Upper lobe of right lung (tissue), 1 donor: ENCODE data around the gene MAP2K5. TPM values are rescaled to one million over a fixed set of nuclear protein-coding genes. Genes with fewer than 3 reads are reported as not detected.

Source experiments
- ATAC-seq: fragments of 200-7000 bp; cut with Tn5 transposase; one replicate; pipeline ENCODE4 v1.9.1; 2020; ENCODE audit warnings: mild to moderate bottlenecking, moderate library complexity
- DNase-seq: peaks from one replicate; pipeline ENCODE4 v3.0.0-alpha.2; 2020
- H3K27ac ChIP-seq: fragments of 200-600 bp; one replicate; pipeline ENCODE4 v1.8.0; 2022
- H3K27me3 ChIP-seq: fragments of 200-600 bp; one replicate; pipeline ENCODE4 v1.8.0; 2022; ENCODE audit warnings: mild to moderate bottlenecking
- H3K36me3 ChIP-seq: fragments of 200-600 bp; one replicate; pipeline ENCODE4 v1.8.0; 2022
- H3K4me1 ChIP-seq: fragments of 200-600 bp; one replicate; pipeline ENCODE4 v1.8.0; 2022
- H3K4me3 ChIP-seq: fragments of 200-600 bp; one replicate; pipeline ENCODE4 v1.8.0; 2022; ENCODE audit warnings: mild to moderate bottlenecking
- H3K9me3 ChIP-seq: fragments of 200-600 bp; one replicate; pipeline ENCODE4 v1.8.0; 2022
- CTCF ChIP-seq: fragments of 200-600 bp; IDR thresholded peaks from one replicate; pipeline ENCODE4 v1.8.0; 2022; ENCODE audit warnings: antibody characterized with exemption
- intact Hi-C: fragments of 100-400 bp; cut with DNase I; formaldehyde crosslinking; loops from one replicate; pipeline ENCODE4 v1.11.0; 2022
- total RNA-seq: library from RNA; stranded (reverse); fragmentation: NEBNext Ultra II Directional; extraction: Animal tissue kit (Norgen Biotek cat#: 25700); gene quantifications from one replicate; pipeline ENCODE4 v1.2.1, GENCODE V29; 2021
- donor health status: DM: no; HTN: yes; CAD: no; lungs with severe emphysema.

Gene MAP2K5
- total RNA-seq, 1 donor from 2014 or later, result 18.3 TPM

GRCh38 chr15:67510597-67511190 lies 31.8 kb upstream of the MAP2K5 start:
- H3K27me3 ChIP-seq, result no peaks in the 10 kb centered on the region
- H3K9me3 ChIP-seq, result no peaks in the 10 kb centered on the region
- H3K27ac ChIP-seq, result no peak overlapping the region
- H3K4me1 ChIP-seq, result peaks cover 10% of the 10 kb centered on the region
- no peak for DNase-seq
- no peak for ATAC-seq
- intact Hi-C loops, result no loop called here
- H3K4me3 ChIP-seq, result no peak overlapping the region
- no peak for TF ChIP-seq CTCF
- H3K36me3 ChIP-seq, result peaks cover 29% of the 10 kb centered on the region

- Histone ChIP-seq H3K36me3 (peaks cover 32% of the 10 kb centered on the region), H3K4me1 (peaks cover 9% of the 10 kb centered on the region), H3K27me3 (no peaks in the 10 kb centered on the region), H3K4me3 (no peak overlapping the region), H3K9me3 (no peaks in the 10 kb centered on the region), H3K27ac (no peak overlapping the region)
- intact Hi-C loops, result no loop called here
- ATAC-seq, result no peak
- DNase-seq, result no peak
- TF ChIP-seq CTCF, result no peak
Measured at GRCh38 chr15:67511606-67512005, 30.9 kb upstream of the MAP2K5 start.

- no peak for DNase-seq
- TF ChIP-seq CTCF, result no peak
- Histone ChIP-seq H3K4me3 (no peak overlapping the region), H3K4me1 (peaks cover 3% of the 10 kb centered on the region), H3K27me3 (no peaks in the 10 kb centered on the region), H3K36me3 (peaks cover 32% of the 10 kb centered on the region), H3K27ac (no peak overlapping the region), H3K9me3 (no peaks in the 10 kb centered on the region)
- no peak for ATAC-seq
- intact Hi-C loops, result no loop called here
Measured at GRCh38 chr15:67512140-67512539, 30.4 kb upstream of the MAP2K5 start.

GRCh38 chr15:67512933-67513714 lies 29.4 kb upstream of the MAP2K5 start:
- no peak for ATAC-seq
- Histone ChIP-seq H3K4me3 (no peak overlapping the region), H3K27ac (no peak overlapping the region), H3K27me3 (no peaks in the 10 kb centered on the region), H3K36me3 (peaks cover 32% of the 10 kb centered on the region), H3K4me1 (no peaks in the 10 kb centered on the region), H3K9me3 (no peaks in the 10 kb centered on the region)
- no peak for DNase-seq
- no peak for TF ChIP-seq CTCF
- intact Hi-C loops, result no loop called here

GRCh38 chr15:67515090-67515489 lies 27.4 kb upstream of the MAP2K5 start:
- no peaks in the 10 kb centered on the region for H3K4me1 ChIP-seq
- peaks cover 32% of the 10 kb centered on the region for H3K36me3 ChIP-seq
- no peak overlapping the region for H3K27ac ChIP-seq
- DNase-seq, result no peak
- no peaks in the 10 kb centered on the region for H3K9me3 ChIP-seq
- no peak for ATAC-seq
- intact Hi-C loops, result no loop called here
- H3K27me3 ChIP-seq, result no peaks in the 10 kb centered on the region
- TF ChIP-seq CTCF, result no peak
- H3K4me3 ChIP-seq, result no peak overlapping the region
